HG03342 (cell line): ENCODE results near the gene TBC1D16.
"Not testable (repeated sequence)": the region's sequence is repeated elsewhere in the genome, so short reads cannot be mapped to it uniquely, and the experiment has no call there.

Experiments
- ATAC-seq: cut with Tn5 transposase; IDR thresholded peaks from one replicate; pipeline ENCODE4 v1.9.1; 2021; ENCODE audit warnings: mild to moderate bottlenecking, moderate library complexity; ENCODE audit not compliant: unreplicated experiment

Gene TBC1D16

DNA sequence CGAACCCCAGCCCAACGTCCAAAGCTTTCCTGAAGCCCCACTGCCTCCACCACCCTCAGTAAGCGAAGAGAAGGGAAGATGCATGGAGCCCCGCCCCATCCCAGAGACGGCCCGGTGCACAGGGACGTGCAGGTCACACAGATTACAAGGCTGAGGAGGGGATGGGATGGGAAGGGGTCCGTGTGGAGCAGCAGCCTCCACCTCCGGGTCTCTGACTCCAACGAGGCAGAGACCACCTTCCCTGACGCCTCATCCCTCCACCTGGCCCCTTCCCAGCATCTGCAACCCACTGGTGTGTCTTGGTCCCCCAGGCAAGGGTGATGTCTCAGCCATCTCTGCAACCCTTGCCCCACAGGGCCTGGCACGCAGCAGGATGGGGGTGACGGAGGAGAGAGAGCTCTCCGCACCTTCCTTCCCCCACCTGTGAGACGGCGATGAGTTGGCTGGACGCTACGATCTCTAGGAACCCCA lies 58.5 kb downstream of the TBC1D16 start:
- ATAC-seq = no peak

DNA sequence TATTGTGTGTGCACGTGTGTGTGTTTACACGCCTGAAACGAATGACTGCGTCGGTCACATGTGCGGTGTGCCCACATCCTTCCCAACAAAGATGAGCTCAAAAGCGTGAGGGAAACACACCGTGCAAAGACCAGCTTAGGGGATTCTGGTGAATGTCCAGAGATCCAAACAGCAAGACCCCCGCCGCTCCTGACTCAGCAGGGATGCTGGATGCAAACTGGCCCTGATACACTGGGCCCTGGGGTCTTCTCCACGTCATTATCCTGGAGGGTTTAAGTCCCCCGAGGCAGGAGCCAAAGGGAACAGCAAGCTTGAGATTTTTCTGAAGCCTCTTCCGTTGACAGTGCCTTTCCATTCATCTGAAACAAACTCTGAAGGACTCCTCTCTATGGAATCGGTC lies 59.2 kb downstream of the TBC1D16 start:
- ATAC-seq = no peak

DNA sequence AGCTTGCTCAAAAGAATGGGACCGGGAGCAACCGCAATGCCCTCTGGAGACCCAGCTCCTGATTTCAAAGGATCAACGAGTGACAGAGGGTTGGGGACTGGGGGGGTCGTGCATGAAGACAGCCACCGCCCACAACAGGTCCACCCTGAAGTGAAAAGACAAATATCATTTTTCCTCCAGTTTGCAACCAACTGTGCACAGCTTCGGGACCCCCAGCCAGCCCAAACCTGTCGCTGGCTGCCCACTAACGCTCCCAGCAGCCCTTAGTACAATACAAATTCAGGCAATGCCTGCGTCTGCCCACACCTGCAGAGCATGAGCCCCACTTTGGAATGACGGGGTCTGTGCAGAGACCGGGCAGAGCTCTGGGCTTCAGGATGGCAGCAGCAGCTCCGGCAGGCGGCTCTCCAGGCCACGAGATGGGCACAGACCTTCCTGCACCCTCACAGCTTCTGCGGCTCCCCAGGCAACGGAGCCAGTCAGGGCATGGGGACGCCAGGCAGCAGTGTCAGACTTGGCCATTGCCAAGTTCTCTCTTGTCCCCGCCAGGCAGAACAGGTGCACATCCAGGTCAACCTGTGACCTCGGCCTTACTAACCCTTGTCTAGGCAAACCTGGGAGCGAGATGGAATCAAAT lies 60.1 kb downstream of the TBC1D16 start:
- ATAC-seq = no peak

DNA sequence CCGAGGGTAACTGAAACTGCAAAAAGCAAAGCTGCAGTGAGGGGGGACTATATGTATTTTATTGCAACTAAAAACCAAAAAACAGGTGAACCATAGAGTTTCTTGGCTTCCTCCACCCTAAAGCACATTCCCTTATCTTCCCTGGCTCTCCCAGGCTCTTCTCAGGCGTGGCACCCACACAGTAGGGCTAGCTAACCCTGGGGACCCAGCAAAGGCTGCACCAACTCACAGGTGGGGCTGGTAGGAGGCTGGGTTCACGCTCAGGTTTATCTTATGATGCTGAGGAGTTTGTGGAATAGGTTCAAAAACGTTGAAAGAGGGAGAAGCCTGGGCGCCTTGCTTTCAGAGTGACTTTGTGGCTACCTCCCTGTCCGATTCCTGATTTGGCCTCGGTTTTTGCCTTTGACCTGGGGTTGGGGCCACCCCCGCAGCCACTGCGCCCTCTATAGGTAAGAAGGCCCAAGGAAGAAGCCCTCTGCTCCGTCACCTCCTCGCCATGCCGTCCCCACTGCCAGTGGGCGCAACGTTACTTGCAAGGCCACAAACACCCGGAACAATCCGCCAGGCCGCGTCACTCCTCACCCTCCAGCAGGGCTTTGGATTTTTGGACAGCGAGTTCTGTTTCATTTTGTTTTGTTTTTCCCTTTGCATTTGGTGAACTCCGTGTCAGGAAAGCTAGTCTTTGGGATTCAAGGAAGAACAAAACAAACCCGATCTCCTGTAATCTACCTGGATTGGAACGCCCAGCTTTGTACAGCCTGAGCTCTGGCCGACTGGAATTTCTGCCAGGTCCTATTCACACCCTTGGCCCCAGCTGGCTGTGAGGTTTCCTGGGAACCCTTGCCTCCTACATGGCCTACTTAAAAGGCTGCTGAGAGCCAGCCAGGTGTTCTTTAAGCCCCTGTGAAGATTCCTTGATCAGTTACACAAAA lies 60.8 kb downstream of the TBC1D16 start:
- ATAC-seq = no peak

DNA sequence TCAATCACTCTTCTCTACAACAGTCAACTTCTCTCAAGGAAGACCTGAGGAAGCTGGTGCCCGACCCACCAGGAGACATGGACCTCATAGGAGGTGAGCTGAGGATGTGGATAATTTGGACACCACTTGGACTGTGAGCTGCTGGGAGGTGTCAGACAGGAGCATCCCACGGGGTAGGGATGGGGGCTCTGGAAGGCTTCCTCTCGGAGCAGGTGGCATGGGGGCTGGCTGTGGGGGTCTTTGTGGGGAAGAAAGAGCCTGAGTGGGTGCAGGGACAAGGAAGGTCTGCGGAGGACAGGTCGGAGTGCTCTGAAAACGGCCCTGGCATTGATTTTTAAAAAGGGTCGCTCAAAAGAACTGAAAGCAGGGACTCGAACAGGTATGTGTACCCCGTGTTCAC lies 64.0 kb downstream of the TBC1D16 start:
- ATAC-seq = no peak

DNA sequence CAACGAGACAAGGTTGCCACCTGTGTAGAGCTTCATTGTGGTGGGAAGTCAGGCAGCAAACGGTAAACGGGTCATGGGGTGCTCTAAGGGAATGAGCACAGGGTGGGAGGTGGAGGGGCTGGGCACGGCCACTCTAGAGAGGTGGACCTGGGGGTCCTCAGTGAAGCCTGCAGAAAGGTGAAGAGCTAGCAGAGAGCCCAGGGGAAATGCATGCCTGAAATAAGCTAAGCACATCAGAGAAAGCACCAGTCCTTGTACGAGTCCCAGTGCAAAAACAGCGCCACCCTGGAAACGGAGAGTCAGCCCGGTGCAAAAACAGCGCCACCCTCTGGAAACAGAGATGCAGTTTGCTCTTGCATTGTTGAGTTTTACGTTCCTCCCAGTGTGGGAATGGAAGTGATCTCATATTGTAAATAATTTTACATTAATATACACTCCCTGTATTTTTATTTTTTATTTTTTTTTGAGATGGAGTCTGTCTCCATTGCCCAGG lies 65.0 kb downstream of the TBC1D16 start:
- no peak for ATAC-seq

DNA sequence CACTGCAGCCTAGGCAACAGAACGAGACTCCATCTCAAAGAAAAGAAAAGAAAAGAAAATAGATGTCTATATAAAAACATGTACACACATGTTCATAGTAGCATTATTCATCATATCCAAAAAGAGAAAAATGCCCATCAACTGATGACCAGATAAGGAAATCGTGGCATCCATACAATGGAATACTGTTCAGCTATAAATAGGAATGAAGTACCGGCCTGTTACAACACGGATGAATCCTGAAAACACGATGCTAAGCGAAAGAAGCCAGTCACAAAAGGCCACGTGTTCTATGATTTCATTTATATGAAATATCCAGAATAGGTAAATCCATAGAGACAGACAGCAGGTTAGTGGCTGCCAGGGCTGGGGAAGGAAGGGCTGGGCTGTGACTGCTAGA lies 65.8 kb downstream of the TBC1D16 start:
- no peak for ATAC-seq

DNA sequence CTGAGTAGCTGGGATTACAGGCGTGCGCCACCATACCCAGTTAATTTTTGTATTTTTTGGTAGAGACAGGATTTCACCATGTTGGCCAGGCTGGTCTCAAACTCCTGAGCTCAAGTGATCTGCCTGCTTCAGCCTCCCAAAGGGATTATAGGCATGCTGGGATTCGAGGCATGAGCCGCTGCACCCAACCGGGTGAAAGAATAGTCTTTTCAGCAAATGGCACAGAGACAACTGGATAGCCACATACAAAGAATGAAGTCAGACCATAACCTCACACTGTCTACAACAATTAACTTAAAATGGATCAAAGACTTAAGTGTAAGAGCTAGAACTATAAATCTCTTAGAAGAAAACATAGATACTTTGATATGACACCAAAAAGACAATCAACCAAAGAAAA lies 67.6 kb downstream of the TBC1D16 start:
- ATAC-seq = no peak

DNA sequence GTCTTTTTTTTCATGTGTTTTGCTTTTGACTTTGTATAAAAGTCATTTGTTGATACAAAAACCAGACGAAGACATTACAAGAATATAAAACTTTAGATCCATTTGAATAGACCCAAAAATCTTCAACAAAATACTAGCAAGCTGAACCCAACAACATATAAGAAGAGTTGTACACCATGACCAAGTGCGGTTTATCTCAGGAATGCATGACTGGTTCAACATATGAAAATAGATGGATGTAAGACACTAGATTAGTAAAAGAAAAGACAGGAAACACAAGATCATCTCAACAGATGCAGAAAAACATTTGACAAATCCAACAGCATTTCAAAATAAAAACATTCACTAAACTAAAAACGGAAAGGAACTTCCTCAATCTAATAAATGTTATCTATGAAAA lies 69.0 kb downstream of the TBC1D16 start:
- no peak for ATAC-seq

DNA sequence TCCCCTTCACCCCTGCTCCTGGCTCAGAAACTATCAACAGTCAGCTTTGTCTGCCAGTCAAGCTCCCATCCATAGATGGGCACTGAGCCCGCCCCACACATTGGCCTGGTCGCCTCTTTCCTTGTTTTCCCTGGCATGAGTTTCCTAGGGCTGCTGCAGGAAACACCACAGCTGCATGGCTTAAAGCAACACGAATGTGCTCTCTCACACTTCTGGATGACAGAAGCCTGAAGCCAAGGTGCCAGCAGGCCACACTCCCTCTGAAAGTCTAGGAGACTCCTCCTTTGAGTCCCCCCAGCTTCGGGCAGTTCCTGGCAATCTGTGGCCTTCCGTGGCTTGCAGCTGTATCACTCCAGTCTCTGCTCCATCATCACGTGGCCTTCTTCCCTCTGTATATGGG lies 69.9 kb downstream of the TBC1D16 start:
- ATAC-seq = no peak

DNA sequence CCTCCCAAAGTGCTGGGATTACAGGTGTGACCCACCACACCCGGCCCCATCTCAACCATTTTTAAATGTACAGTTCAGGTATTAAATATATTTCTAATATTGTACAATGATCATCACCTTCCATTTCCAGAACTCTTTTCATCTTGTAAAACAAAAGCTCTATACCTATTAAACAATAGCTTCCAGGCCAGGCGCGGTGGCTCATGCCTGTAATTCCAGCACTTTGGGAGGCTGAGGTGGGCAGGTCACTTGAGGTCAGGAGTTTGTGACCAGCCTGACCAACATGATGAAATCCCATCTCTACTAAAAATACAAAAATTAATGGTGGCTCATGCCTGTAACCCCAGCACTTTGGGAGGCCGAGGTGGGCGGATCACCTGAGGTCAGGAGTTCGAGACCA lies 73.2 kb downstream of the TBC1D16 start:
- ATAC-seq = not testable (repeated sequence)

DNA sequence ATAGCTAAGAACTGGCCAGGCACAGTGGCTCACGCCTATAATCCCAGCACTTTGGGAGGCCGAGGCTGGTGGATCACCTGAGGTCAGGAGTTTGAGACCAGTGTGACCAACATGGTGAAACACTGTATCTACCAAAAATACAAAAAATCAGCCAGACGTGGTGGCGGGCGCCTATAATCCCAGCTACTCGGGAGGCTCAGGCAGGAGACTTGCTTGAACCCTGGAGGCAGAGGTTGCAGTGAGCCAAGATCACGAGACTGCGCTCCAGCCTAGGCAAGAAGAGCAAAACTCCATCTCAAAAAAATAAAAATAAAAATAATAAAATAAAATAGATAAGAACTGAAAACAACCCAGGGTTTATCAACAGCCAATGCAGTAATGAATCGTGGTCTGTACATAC lies 74.1 kb downstream of the TBC1D16 start:
- ATAC-seq = not testable (repeated sequence)

DNA sequence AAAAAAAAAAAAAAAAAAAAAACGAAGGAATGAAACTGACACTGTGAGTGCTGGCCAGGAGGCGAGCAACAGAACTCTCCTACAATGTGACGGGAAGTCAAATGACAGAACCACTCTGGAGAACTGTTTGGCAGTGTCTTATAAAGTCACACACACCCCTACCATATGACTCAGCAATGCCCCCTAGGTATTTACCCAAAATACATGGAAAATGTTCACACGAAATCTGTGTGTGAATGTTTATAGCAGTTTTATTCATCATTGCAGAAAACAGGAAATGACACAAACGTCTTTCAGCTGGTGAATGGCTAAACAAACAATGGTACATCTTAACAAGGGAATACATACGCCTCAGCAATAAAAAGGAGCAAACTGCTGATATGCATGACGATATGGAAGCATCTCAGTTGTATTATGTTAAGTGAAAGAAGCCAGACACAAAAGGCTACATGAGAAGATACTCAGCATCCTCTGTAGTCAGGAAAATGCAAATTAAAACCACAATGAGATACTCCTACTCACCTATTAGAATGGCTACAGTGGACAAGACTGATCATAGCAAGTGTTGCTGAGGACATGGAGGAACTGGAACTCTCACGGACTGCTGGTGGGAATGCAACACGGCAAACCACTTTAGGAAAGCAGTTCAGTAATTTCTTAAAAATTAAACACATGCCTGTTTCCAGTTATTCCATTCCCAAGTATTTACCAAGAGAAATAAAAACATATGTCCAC lies 74.7 kb downstream of the TBC1D16 start:
- ATAC-seq = no peak

DNA sequence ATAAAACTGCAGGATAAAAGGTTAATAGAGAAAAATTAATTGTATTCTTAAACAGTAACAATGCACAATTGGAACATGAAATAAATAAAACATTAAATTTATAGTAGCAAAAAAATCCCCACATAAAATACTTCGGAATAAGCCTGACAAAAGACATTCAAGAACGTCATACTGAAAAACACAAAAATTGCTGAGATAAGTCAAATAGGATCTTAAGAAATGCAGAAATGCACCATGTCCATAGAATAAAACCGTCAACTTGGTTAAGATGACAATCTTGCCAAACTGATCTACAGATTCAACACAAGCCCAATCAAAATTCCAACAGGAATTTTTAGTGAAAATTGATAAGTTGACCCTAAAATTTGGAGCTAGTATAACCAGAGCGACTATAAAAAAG lies 76.6 kb downstream of the TBC1D16 start:
- no peak for ATAC-seq

DNA sequence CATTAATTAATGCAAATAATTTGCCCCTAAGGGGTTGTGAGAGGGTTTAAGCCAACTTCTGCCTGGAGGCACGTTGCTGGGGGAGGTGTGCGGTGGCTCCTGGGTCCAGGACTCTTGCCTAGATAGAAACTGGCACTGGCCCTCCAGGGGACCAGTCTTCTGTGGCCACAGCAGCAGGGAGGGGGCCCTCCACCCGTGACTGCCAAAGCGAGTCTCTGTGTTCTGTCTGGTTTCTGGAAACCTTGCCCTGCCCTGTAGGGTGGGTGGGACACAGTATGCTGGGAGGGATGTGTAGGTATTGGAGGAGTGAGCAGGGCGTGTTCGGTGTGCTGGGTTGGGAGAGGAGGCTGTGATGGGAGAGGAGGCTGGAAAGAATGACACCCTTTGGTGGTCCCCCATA lies 78.8 kb downstream of the TBC1D16 start:
- ATAC-seq = no peak

DNA sequence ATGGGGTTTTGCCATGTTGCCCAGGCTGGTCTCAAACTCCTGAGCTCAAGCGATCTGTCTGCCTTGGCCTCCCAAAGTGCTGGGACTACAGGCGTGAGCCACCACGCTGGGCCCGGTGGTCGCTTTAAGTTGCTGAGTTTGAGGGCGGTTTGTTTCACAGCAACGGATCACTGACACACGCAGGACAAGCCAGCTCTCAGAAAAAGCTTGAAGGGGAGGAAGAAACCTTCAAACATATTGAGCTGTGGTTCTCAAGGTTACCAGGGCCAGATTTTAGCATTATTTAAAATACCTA lies 79.3 kb downstream of the TBC1D16 start:
- ATAC-seq = not testable (repeated sequence)

DNA sequence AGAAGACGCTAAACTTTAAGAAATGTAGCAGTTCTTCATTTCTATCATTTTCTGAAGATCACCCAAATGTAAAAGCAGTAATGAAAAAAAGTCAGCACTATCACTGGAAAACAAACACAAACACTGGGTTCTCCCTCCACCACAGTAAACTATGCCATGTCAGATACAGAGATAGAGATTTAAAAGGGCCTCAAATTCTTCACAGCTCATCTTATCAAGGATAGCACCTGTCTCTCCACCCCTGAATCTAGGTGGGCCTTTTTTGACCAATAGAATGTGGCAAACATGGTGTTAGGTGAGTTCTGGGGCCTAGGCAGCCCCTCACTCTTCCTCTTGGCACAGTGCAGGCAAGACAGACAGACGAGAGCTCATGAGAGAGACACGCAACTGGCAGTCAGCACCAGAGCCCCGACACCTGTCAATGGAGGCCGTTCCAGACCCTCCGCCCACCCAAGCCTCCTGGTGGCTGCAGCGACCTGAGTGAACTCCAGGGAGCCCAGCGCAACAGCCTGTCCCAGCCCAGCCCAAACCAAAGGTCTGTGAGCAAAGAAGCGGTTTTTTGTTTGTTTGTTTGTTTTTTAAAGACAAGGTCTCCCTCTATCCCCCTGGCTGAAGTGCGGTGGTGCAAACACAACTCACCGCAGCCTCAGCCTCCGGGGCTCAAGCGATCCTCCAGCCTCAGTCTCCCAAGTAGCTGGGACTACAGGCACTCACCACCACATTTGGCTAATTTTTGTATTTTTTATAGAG lies 79.8 kb downstream of the TBC1D16 start:
- ATAC-seq = no peak

DNA sequence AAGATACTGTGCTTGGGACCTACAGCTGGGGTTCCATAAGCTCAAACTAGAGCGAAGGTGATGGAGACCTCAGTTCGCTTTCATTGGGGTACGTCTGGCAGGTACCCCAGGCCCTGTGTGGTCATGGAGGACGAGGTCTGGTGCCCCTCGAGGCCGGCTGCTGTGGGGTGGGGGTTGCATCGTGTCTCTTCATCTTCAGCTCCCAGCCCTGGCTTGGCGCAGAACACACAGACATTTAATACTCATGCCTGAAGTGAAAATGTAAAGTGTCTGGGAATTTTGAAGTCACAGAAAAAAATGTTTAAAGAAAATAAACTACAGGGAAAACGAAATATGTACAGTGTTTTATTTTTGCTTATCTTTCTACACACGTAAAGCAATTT lies 80.5 kb downstream of the TBC1D16 start:
- no peak for ATAC-seq

DNA sequence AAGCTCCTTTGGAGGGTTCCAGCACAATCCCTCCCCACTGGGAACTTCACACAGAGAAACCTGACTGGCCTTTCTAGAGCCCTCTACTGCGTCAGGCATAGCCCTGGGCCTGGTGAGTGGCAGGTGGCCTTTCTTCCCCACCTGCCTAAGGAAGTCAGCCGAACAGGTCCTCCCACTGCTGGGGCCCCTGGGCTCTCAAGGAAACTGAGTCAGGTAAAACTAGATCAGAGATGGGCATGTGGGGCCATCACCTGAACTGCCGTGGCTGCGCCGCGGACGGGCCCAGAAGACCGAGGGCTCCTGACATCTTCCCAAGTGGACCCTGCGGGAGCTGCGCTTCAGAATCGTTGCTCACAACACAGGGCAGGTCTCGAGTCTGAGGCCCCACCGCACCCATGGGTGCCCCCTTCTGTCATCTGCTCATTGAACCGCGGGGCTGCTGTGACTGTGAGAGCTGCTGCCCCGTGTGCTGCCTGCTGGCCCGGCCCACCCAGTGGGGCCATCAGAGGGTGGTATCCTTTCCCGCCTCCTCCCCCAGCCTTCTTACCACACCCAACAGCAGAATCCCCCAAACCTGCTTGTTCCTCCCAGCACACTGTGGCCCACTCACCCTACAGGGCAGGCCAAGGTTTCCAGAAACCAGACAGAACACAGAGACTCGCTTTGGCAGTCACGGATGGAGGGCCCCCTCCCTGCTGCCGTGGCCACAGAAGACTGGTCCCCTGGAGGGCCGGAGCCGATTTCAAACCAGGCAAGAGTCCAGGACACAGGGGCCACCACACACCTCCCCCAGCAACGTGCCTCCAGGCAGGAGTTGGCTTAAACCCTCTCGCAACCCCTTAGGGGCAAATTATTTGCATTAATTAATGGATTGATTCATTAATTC lies 81.1 kb downstream of the TBC1D16 start:
- ATAC-seq = no peak

DNA sequence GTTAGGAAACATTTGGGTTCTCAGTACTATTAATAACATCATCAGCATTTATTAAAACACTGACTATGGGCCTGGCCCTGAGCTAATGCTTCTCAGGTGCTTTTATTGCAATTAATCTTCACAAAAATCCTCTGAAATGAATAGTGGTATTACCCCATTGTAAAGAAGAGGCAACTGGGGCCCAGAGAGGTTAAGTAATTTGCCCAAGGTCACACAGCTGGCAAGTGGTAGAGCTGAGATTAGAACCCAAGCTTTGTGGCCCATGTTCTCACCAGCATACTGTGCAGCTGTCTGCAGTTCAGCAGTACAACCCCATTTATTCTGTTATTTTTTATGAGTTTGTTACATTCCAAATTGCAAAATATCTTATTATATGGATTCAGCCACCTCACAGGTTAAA lies 82.3 kb downstream of the TBC1D16 start:
- ATAC-seq = no peak
